HepG2 (cell line): ENCODE results near the gene KANSL1. TPM values are rescaled to one million over a fixed set of nuclear protein-coding genes. Genes with fewer than 3 reads are reported as not detected.
A peak's percentile ranks its signal among the peaks of the same experiment; 100 is the strongest.

Experiments
- ARID3A ChIP-seq: IDR thresholded peaks from 2 replicates; pipeline ENCODE4 v1.6.1; 2012; ENCODE audit warnings: low read depth, low read length, improper control_type of control experiment
- CAMTA2 ChIP-seq: sonication (generic); formaldehyde crosslinking; IDR thresholded peaks from 2 replicates; pipeline ENCODE4 v1.4.0; 2020; ENCODE audit warnings: mild to moderate bottlenecking, missing genetic modification reagents, borderline replicate concordance
- CENPX ChIP-seq: sonication (generic); formaldehyde crosslinking; IDR thresholded peaks from 2 replicates; pipeline ENCODE4 v1.9.0; 2021; ENCODE audit warnings: mild to moderate bottlenecking, missing genetic modification reagents, moderate library complexity
- FOXA3 ChIP-seq: IDR thresholded peaks from 2 replicates; pipeline ENCODE4 v1.6.1; 2016; ENCODE audit warnings: missing genetic modification reagents, missing compliant biosample characterization
- FOXK1 ChIP-seq: sonication (generic); formaldehyde crosslinking; IDR thresholded peaks from 2 replicates; pipeline ENCODE4 v1.4.0; 2020; ENCODE audit warnings: low read depth, missing genetic modification reagents, borderline replicate concordance
- HOXA3 ChIP-seq: sonication (generic); formaldehyde crosslinking; IDR thresholded peaks from 2 replicates; pipeline ENCODE4 v1.5.0; 2020; ENCODE audit warnings: missing genetic modification reagents
- KDM4B ChIP-seq: sonication (generic); formaldehyde crosslinking; IDR thresholded peaks from 2 replicates; pipeline ENCODE4 v1.4.0; 2020; ENCODE audit warnings: missing genetic modification reagents
- PCBP2 ChIP-seq: fragments of 200-400 bp; formaldehyde crosslinking; optimal IDR thresholded peaks from 2 replicates; pipeline ENCODE3; 2018; ENCODE audit warnings: low read length, low read depth; ENCODE audit not compliant: poor library complexity, severe bottlenecking
- POGZ ChIP-seq: sonication (generic); formaldehyde crosslinking; IDR thresholded peaks from 2 replicates; pipeline ENCODE4 v1.4.0; 2020; ENCODE audit warnings: mild to moderate bottlenecking, missing genetic modification reagents
- ZBTB7B ChIP-seq: sonication (generic); formaldehyde crosslinking; IDR thresholded peaks from 2 replicates; pipeline ENCODE4 v1.4.0; 2020; ENCODE audit warnings: missing genetic modification reagents
- ZMYM2 ChIP-seq: sonication (generic); formaldehyde crosslinking; IDR thresholded peaks from 2 replicates; pipeline ENCODE4 v1.8.0; 2022; ENCODE audit warnings: mild to moderate bottlenecking, missing genetic modification reagents
- ZMYM4 ChIP-seq: sonication (generic); formaldehyde crosslinking; IDR thresholded peaks from 2 replicates; pipeline ENCODE4 v1.8.1; 2023; ENCODE audit warnings: mild to moderate bottlenecking, missing genetic modification reagents
- ZNF367 ChIP-seq: sonication (generic); formaldehyde crosslinking; IDR thresholded peaks from 2 replicates; pipeline ENCODE4 v1.4.0; 2020; ENCODE audit warnings: missing genetic modification reagents, borderline replicate concordance
- ZNF460 ChIP-seq: sonication (generic); formaldehyde crosslinking; IDR thresholded peaks from 2 replicates; pipeline ENCODE4 v1.5.1; 2020; ENCODE audit warnings: missing genetic modification reagents, mild to moderate bottlenecking, borderline replicate concordance
- ZNF558 ChIP-seq: sonication (generic); formaldehyde crosslinking; IDR thresholded peaks from 2 replicates; pipeline ENCODE4 v1.9.0; 2022; ENCODE audit warnings: mild to moderate bottlenecking, missing genetic modification reagents, borderline replicate concordance
- ZNF619 ChIP-seq: sonication (generic); formaldehyde crosslinking; IDR thresholded peaks from 2 replicates; pipeline ENCODE4 v1.4.0; 2020; ENCODE audit warnings: mild to moderate bottlenecking, missing genetic modification reagents
- ZNF704 ChIP-seq: sonication (generic); formaldehyde crosslinking; IDR thresholded peaks from 2 replicates; pipeline ENCODE4 v1.8.1; 2023; ENCODE audit warnings: mild to moderate bottlenecking, inconsistent platforms, moderate library complexity, missing genetic modification reagents, borderline replicate concordance
- polyA plus RNA-seq, 8 experiments: library from polyadenylated mRNA; depleted of rRNA in 3 of 8; stranded (reverse) in 7 of 8; unstranded in 1 of 8; fragments of >200 nt; fragmentation: Illumina TruSeq in 4 of 8; extraction: Trizol in 4 of 8; gene quantifications; 2 replicates each; pipeline versions ENCODE4 v1.2.1 to v1.2.3, GENCODE V29; 2011 to 2016; ENCODE audit warnings: low read depth in 4 of 8, missing spikeins in 1 of 8, mixed read lengths in 1 of 8; ENCODE audit not compliant: insufficient read depth in 1 of 8
- total RNA-seq, 5 experiments: library from RNA; depleted of rRNA; stranded (reverse); fragments of >200 nt; fragmentation: Illumina TruSeq; extraction: Trizol; gene quantifications; 2 replicates each; pipeline ENCODE4 v1.2.3, GENCODE V29; 2016; ENCODE audit warnings: low read depth in 1 of 5
- TF ChIP-seq, protein P1 (sequence below): sonication (generic); formaldehyde crosslinking; IDR thresholded peaks from 2 replicates; pipeline ENCODE4 v1.4.0; 2020; ENCODE audit warnings: mild to moderate bottlenecking, missing genetic modification reagents
- TF ChIP-seq, protein P2 (sequence below): sonication (generic); formaldehyde crosslinking; IDR thresholded peaks from 2 replicates; pipeline ENCODE4 v1.4.0; 2020; ENCODE audit warnings: missing genetic modification reagents, borderline replicate concordance

The KANSL1 gene
- total and polyA plus RNA-seq, 2 of the 13 experiments (the other 11 are each of a cell fraction or from before 2014, with no cell fraction given): 24.0 to 59.6 TPM

- TF ChIP-seq, protein P1, sequence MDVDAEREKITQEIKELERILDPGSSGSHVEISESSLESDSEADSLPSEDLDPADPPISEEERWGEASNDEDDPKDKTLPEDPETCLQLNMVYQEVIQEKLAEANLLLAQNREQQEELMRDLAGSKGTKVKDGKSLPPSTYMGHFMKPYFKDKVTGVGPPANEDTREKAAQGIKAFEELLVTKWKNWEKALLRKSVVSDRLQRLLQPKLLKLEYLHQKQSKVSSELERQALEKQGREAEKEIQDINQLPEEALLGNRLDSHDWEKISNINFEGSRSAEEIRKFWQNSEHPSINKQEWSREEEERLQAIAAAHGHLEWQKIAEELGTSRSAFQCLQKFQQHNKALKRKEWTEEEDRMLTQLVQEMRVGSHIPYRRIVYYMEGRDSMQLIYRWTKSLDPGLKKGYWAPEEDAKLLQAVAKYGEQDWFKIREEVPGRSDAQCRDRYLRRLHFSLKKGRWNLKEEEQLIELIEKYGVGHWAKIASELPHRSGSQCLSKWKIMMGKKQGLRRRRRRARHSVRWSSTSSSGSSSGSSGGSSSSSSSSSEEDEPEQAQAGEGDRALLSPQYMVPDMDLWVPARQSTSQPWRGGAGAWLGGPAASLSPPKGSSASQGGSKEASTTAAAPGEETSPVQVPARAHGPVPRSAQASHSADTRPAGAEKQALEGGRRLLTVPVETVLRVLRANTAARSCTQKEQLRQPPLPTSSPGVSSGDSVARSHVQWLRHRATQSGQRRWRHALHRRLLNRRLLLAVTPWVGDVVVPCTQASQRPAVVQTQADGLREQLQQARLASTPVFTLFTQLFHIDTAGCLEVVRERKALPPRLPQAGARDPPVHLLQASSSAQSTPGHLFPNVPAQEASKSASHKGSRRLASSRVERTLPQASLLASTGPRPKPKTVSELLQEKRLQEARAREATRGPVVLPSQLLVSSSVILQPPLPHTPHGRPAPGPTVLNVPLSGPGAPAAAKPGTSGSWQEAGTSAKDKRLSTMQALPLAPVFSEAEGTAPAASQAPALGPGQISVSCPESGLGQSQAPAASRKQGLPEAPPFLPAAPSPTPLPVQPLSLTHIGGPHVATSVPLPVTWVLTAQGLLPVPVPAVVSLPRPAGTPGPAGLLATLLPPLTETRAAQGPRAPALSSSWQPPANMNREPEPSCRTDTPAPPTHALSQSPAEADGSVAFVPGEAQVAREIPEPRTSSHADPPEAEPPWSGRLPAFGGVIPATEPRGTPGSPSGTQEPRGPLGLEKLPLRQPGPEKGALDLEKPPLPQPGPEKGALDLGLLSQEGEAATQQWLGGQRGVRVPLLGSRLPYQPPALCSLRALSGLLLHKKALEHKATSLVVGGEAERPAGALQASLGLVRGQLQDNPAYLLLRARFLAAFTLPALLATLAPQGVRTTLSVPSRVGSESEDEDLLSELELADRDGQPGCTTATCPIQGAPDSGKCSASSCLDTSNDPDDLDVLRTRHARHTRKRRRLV (CRISPR knock-in tag): no peak
- peak; percentile 67; the same call in 1 of the 2 replicates for TF ChIP-seq FOXK1 (CRISPR knock-in tag)
- TF ChIP-seq ZBTB7B (CRISPR knock-in tag): peak; percentile 82
- no peak for TF ChIP-seq ZNF558 (CRISPR knock-in tag)
- TF ChIP-seq CAMTA2 (CRISPR knock-in tag): no peak
- TF ChIP-seq ZNF460 (CRISPR knock-in tag): peak; percentile 46; the same call in 1 of the 2 replicates
- peak; percentile 41; the same call in 1 of the 2 replicates for TF ChIP-seq ZMYM2 (CRISPR knock-in tag)
- TF ChIP-seq CENPX (CRISPR knock-in tag): no peak
- no peak; the same call in 1 of the 2 replicates for TF ChIP-seq KDM4B (CRISPR knock-in tag)
- TF ChIP-seq ZMYM4: peak; percentile 54; the same call in 1 of the 2 replicates
- peak; percentile 59; the same call in 1 of the 2 replicates for TF ChIP-seq ARID3A
- TF ChIP-seq FOXA3 (CRISPR knock-in tag): 0 out of 2 replicates have a peak, but pooled peaks have one; percentile 22
- no peak for TF ChIP-seq ZNF367 (CRISPR knock-in tag)
- TF ChIP-seq HOXA3 (CRISPR knock-in tag): no peak; the same call in 1 of the 2 replicates
- TF ChIP-seq, protein P2, sequence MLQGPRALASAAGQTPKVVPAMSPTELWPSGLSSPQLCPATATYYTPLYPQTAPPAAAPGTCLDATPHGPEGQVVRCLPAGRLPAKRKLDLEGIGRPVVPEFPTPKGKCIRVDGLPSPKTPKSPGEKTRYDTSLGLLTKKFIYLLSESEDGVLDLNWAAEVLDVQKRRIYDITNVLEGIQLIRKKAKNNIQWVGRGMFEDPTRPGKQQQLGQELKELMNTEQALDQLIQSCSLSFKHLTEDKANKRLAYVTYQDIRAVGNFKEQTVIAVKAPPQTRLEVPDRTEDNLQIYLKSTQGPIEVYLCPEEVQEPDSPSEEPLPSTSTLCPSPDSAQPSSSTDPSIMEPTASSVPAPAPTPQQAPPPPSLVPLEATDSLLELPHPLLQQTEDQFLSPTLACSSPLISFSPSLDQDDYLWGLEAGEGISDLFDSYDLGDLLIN (CRISPR knock-in tag): no peak
- TF ChIP-seq ZNF619 (CRISPR knock-in tag): peak; percentile 84; the same call in 1 of the 2 replicates
- 0 out of 2 replicates have a peak, but pooled peaks have one; percentile 44 for TF ChIP-seq ZNF704 (CRISPR knock-in tag)
- no peak for TF ChIP-seq PCBP2
- TF ChIP-seq POGZ (CRISPR knock-in tag): peak; percentile 85
Measured at GRCh38 chr17:46003907-46004748, 189.1 kb downstream of the KANSL1 start (continued).
